GM10266 (cell line): Measurements from ENCODE around the gene DDX17.

ENCODE experiments used
- DNase-seq: peaks from one replicate; pipeline ENCODE4 v3.0.0; 2012; ENCODE audit errors: extremely low spot score
- TF ChIP-seq, protein P1 (sequence below): IDR thresholded peaks from 2 replicates; pipeline ENCODE4 v1.5.1; 2012; ENCODE audit warnings: mild to moderate bottlenecking, low read depth; ENCODE audit not compliant: control insufficient read depth, insufficient read depth; ENCODE audit errors: missing control alignments

DDX17 gene

DNA sequence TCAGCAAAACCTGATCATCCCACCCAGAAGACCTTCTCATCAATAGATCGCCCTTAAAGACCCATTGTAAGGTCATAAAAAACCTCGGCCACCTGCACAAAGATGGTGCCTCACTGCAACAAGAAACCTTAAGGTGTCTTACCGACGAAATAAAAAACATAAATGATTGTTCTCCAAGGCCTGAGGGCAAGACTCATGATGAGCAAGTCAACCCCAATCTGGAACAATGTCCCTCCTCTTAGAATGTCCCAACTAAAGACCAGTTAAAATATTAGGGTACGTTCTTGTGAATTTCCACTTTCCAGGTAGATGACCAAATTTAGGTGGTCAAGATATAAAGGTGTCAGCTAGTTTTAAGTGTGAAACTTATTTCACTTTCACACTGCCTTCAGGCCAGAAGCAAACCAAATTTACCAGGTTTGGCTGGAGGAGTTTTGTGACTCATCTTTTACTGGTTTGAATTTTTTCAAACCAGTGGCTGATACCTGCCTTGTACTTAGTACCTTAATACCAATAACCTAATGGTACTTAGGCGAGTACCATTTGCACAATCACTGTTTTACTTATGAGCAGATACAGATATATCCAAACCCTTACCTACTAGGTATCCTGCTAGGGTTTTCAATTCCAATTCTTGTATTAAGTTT, 23.3 kb downstream of the DDX17 start:
- no peak for DNase-seq
- TF ChIP-seq, protein P1, sequence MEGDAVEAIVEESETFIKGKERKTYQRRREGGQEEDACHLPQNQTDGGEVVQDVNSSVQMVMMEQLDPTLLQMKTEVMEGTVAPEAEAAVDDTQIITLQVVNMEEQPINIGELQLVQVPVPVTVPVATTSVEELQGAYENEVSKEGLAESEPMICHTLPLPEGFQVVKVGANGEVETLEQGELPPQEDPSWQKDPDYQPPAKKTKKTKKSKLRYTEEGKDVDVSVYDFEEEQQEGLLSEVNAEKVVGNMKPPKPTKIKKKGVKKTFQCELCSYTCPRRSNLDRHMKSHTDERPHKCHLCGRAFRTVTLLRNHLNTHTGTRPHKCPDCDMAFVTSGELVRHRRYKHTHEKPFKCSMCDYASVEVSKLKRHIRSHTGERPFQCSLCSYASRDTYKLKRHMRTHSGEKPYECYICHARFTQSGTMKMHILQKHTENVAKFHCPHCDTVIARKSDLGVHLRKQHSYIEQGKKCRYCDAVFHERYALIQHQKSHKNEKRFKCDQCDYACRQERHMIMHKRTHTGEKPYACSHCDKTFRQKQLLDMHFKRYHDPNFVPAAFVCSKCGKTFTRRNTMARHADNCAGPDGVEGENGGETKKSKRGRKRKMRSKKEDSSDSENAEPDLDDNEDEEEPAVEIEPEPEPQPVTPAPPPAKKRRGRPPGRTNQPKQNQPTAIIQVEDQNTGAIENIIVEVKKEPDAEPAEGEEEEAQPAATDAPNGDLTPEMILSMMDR = no peak

GRCh38 chr22:38481871-38482332, 24.2 kb downstream of the DDX17 start:
- DNase-seq = no peak
- TF ChIP-seq, protein P1 = no peak

GRCh38 chr22:38481162-38481870, 24.8 kb downstream of the DDX17 start:
- DNase-seq = no peak
- TF ChIP-seq, protein P1 = no peak

GRCh38 chr22:38479096-38479837, 26.8 kb downstream of the DDX17 start:
- TF ChIP-seq, protein P1 = no peak
- DNase-seq = no peak

DNA sequence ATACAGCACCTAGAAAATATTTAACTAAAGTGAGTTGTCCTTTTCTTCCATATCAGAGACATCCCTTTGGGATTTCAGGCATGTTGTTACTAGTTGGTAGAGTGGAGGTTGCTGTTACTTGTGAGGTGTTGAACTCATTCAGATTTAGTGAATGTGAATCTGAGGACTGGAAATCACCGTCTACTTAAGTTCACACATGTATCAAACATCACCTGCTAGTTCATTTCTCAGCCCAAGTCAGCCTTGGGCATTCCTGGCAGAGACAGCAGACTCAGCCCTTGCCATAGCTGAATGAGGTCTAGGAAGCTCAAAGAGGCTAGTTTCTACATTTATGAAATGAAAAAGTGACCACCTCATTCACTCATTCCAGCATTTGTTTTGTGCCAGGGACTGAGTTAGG, 28.5 kb downstream of the DDX17 start:
- no peak for DNase-seq

GRCh38 chr22:38474003-38474607, 32.0 kb downstream of the DDX17 start:
- TF ChIP-seq, protein P1 = no peak
- no peak for DNase-seq

More for the DNA sequence above, 28.5 kb downstream of the DDX17 start:
- TF ChIP-seq, protein P1 = no peak
